GM18505 (cell line): ENCODE measurements around the gene LRRC25.
A peak's percentile ranks its signal among the peaks of the same experiment; 100 is the strongest.

ENCODE experiments used
- ATAC-seq: cut with Tn5 transposase; IDR thresholded peaks from one replicate; pipeline ENCODE4 v1.9.1; 2021; ENCODE audit not compliant: unreplicated experiment
- POLR2A ChIP-seq: IDR thresholded peaks from 4 replicates; pipeline ENCODE4 v1.6.1; 2011; ENCODE audit warnings: borderline replicate concordance; ENCODE audit not compliant: insufficient read depth, insufficient read length; ENCODE audit errors: extremely low read depth

Gene LRRC25

GRCh38 chr19:18432275-18433014, 35.0 kb upstream of the LRRC25 start:
- ATAC-seq, result no peak
- TF ChIP-seq POLR2A, result no peak

- TF ChIP-seq POLR2A, result no peak
- no peak for ATAC-seq
Observed at GRCh38 chr19:18431351-18432197, 34.2 kb upstream of the LRRC25 start.

- no peak for TF ChIP-seq POLR2A
- no peak for ATAC-seq
Observed at GRCh38 chr19:18430417-18431144, 33.2 kb upstream of the LRRC25 start.

GRCh38 chr19:18429717-18430416, 32.4 kb upstream of the LRRC25 start:
- TF ChIP-seq POLR2A, result no peak
- no peak for ATAC-seq

GRCh38 chr19:18428787-18429674, 31.6 kb upstream of the LRRC25 start:
- ATAC-seq, result peak; percentile 58
- no peak for TF ChIP-seq POLR2A

GRCh38 chr19:18428173-18428786, 30.9 kb upstream of the LRRC25 start:
- ATAC-seq, result no peak
- TF ChIP-seq POLR2A, result no peak

DNA sequence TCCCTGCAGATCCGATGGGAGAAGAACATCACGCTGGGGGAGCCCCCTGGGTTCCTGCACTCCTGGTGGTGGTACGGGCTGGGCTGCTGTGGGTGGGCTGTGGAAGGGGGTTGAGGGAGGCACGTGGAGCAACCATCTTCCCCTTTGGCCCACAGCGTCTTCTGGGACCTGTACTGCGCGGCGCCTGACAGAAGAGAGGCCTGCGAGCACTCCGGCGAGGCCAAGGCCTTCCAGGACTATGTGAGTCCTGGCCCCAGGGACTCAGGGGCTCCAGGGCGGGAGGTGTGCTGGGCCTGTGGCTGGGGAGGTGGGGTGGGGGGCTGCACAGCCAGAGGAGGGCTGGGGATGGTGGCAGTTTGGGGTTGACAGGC, 30.3 kb upstream of the LRRC25 start:
- ATAC-seq, result no peak
- no peak for TF ChIP-seq POLR2A

- ATAC-seq, result no peak
Observed at GRCh38 chr19:18427080-18427742, 29.8 kb upstream of the LRRC25 start.

DNA sequence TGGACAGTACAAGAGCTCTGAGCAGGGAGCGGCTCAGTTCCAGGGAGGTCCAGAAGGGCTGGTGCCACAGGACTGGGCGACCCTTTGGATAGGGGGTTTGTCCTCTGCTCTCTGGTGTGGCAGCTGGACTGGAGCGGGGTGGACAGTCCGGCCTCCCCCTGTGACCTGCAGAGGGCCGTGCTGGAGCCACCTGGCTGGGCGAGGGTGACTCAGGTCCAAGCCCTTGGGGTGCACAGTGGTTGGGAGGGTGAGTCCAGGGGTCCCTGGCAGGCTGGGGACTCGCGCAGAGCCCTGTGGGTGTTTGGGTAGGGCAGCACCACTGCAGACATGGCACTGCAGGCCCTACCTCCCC, 29.0 kb upstream of the LRRC25 start:
- ATAC-seq, result no peak
- no peak for TF ChIP-seq POLR2A

More at GRCh38 chr19:18427080-18427742, 29.8 kb upstream of the LRRC25 start:
- TF ChIP-seq POLR2A, result no peak

DNA sequence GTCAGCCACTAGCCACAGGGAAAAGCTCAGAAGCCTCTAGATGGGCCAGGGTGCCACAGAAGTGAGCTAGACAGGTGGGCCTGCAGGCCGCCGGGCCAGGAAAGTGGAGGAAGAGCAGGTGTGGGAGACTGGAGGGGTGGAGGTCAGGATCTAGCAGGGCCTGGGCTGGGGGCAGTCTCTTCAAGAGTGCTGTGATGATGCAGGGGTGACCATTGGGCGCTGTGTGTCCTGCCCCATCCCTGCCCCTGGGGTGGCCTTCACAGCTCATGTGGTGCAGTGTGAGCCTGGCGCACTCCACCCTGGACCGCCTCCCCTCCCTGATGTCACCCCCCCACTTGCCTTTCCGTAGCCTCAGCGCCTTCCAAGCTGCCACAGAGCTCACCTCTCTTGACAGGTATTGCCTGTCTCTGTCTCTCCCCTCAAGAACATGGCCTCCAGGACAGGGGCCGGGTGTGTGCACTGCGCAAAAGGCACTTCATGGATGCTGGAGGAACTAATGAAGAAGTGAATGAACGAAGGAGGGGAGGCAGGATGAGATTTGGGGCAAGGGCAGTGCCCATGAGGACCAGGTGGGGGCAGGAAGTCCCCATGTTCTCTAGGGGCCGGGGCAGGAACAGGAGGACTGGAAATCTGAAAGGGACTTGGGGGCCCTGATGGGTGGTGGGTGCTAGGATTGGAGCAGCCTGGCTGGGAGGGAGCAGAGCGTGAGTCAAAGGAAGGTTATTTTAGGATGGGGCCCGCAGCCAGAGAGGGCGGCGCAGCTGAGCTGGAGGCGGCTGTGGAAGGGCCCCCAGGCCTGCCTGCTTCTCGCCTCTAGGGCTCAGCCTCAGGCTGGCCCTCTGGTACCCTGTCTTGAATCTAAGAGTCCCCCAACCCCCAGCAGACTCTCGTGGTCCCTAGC, 28.3 kb upstream of the LRRC25 start:
- no peak for TF ChIP-seq POLR2A
- no peak for ATAC-seq
